H9 (cell line): Measurements from ENCODE around the gene CAPSL. TPM values are rescaled to one million over a fixed set of nuclear protein-coding genes. Genes with fewer than 3 reads are reported as not detected.

Experiments
- DNase-seq: peaks from one replicate; pipeline ENCODE4 v3.0.0-alpha.2; 2017
- H2AFZ ChIP-seq: one replicate; pipeline ENCODE4 v1.6.1; 2013; ENCODE audit warnings: mild to moderate bottlenecking, low read length, control low read depth, moderate library complexity
- H2AK5ac ChIP-seq: 2 replicates; pipeline ENCODE4 v1.6.1; 2013; ENCODE audit warnings: low read length, control low read depth, mixed read lengths; ENCODE audit not compliant: insufficient read length
- H2BK120ac ChIP-seq: one replicate; pipeline ENCODE4 v1.6.1; 2013; ENCODE audit warnings: low read depth, mild to moderate bottlenecking, low read length, control low read depth, inconsistent platforms; ENCODE audit not compliant: poor library complexity, severe bottlenecking
- H2BK12ac ChIP-seq: 2 replicates; pipeline ENCODE4 v1.6.1; 2013; ENCODE audit warnings: low read length, control low read depth, mixed read lengths, low read depth; ENCODE audit not compliant: insufficient read length
- H2BK15ac ChIP-seq: 2 replicates; pipeline ENCODE4 v1.6.1; 2013; ENCODE audit warnings: low read depth, low read length, control low read depth
- H2BK20ac ChIP-seq: one replicate; pipeline ENCODE4 v1.6.1; 2013; ENCODE audit warnings: low read depth, mild to moderate bottlenecking, low read length, control low read depth, inconsistent platforms; ENCODE audit not compliant: poor library complexity, severe bottlenecking
- H2BK5ac ChIP-seq: 2 replicates; pipeline ENCODE4 v1.6.1; 2013; ENCODE audit warnings: low read length, control low read depth, mixed read lengths; ENCODE audit not compliant: insufficient read length
- H3K14ac ChIP-seq: 2 replicates; pipeline ENCODE4 v1.6.1; 2013; ENCODE audit warnings: low read length, control low read depth; ENCODE audit not compliant: insufficient read depth
- H3K18ac ChIP-seq: 2 replicates; pipeline ENCODE4 v1.6.1; 2013; ENCODE audit warnings: low read depth, mild to moderate bottlenecking, mixed read lengths, low read length, control low read depth; ENCODE audit not compliant: insufficient read length
- H3K23ac ChIP-seq: 2 replicates; pipeline ENCODE4 v1.6.1; 2013; ENCODE audit warnings: low read length, control low read depth, mixed read lengths, low read depth; ENCODE audit not compliant: insufficient read length
- H3K23me2 ChIP-seq: 2 replicates; pipeline ENCODE4 v1.6.1; 2013; ENCODE audit warnings: low read depth, mild to moderate bottlenecking, mixed read lengths, low read length, control low read depth; ENCODE audit not compliant: insufficient read length, poor library complexity, severe bottlenecking
- H3K27ac ChIP-seq: 2 replicates; pipeline ENCODE4 v1.5.1; 2013; ENCODE audit warnings: low read length, control low read depth, mixed read lengths, low read depth; ENCODE audit not compliant: insufficient read length
- H3K27me3 ChIP-seq: 2 replicates; pipeline ENCODE4 v1.6.1; 2013; ENCODE audit warnings: low read length, control low read depth, inconsistent platforms; ENCODE audit not compliant: insufficient read depth
- H3K4ac ChIP-seq: 2 replicates; pipeline ENCODE4 v1.6.1; 2013; ENCODE audit warnings: low read depth, mild to moderate bottlenecking, control low read depth, inconsistent platforms, low read length, moderate library complexity
- H3K4me1 ChIP-seq: 2 replicates; pipeline ENCODE4 v1.6.1; 2013; ENCODE audit warnings: low read length, control low read depth, inconsistent platforms; ENCODE audit not compliant: insufficient read depth
- H3K4me2 ChIP-seq: 2 replicates; pipeline ENCODE4 v1.6.1; 2013; ENCODE audit warnings: low read length, control low read depth, mixed read lengths; ENCODE audit not compliant: insufficient read length, insufficient read depth
- H3K56ac ChIP-seq: 2 replicates; pipeline ENCODE4 v1.6.1; 2013; ENCODE audit warnings: low read depth, mild to moderate bottlenecking, mixed read lengths, low read length, control low read depth; ENCODE audit not compliant: insufficient read length
- H3K79me1 ChIP-seq: 2 replicates; pipeline ENCODE4 v1.6.1; 2013; ENCODE audit warnings: low read depth, mild to moderate bottlenecking, moderate library complexity, low read length, control low read depth, inconsistent platforms; ENCODE audit not compliant: insufficient read depth, poor library complexity, severe bottlenecking
- H3K79me2 ChIP-seq: 2 replicates; pipeline ENCODE4 v1.6.1; 2013; ENCODE audit warnings: low read length, control low read depth, inconsistent platforms; ENCODE audit not compliant: insufficient read depth
- H3K9ac ChIP-seq: 2 replicates; pipeline ENCODE4 v1.6.1; 2013; ENCODE audit warnings: low read length, control low read depth, mixed read lengths; ENCODE audit not compliant: insufficient read length; ENCODE audit errors: extremely low read depth
- H3K9me3 ChIP-seq: one replicate; pipeline ENCODE4 v1.6.1; 2013; ENCODE audit warnings: low read depth, low read length, inconsistent platforms; ENCODE audit not compliant: control insufficient read depth
- H3T11ph ChIP-seq: one replicate; pipeline ENCODE4 v1.6.1; 2013; ENCODE audit warnings: mild to moderate bottlenecking, low read length, control low read depth, inconsistent platforms
- H4K20me1 ChIP-seq: one replicate; pipeline ENCODE4 v1.6.1; 2013; ENCODE audit not compliant: control insufficient read depth, insufficient read length, insufficient read depth
- H4K5ac ChIP-seq: 2 replicates; pipeline ENCODE4 v1.6.1; 2013; ENCODE audit warnings: low read depth, mild to moderate bottlenecking, mixed read lengths, low read length, control low read depth; ENCODE audit not compliant: insufficient read length
- H4K8ac ChIP-seq: replicated peaks from 2 replicates; pipeline ENCODE4 v1.6.1; 2013; ENCODE audit warnings: low read length, control low read depth, mixed read lengths, low read depth; ENCODE audit not compliant: insufficient read length
- H4K91ac ChIP-seq: 2 replicates; pipeline ENCODE4 v1.6.1; 2013; ENCODE audit warnings: low read depth, mild to moderate bottlenecking, moderate library complexity, mixed read lengths, low read length, control low read depth; ENCODE audit not compliant: insufficient read length
- H3K27ac Mint-ChIP-seq, 3 experiments: 2 replicates in 2 of 3; 3 replicates in 1 of 3; pipeline ENCODE4 v1.8.0; 2020 to 2021; ENCODE audit warnings: mixed read lengths in 3 of 3, mild to moderate bottlenecking in 1 of 3, moderate library complexity in 1 of 3
- H3K27me3 Mint-ChIP-seq: 2 replicates; pipeline ENCODE4 v1.8.0; 2021; ENCODE audit warnings: low read depth, mild to moderate bottlenecking, moderate library complexity, mixed read lengths
- H3K36me3 Mint-ChIP-seq, 3 experiments: 2 replicates in 2 of 3; 3 replicates in 1 of 3; pipeline ENCODE4 v1.8.0; 2020 to 2021; ENCODE audit warnings: low read depth in 3 of 3, mixed read lengths in 3 of 3; ENCODE audit not compliant: insufficient read depth in 1 of 3
- H3K4me1 Mint-ChIP-seq, 2 experiments: 2 replicates each; pipeline ENCODE4 v1.8.0; 2020; ENCODE audit warnings: mixed read lengths in 2 of 2
- H3K4me3 Mint-ChIP-seq, 2 experiments: 2 replicates in 1 of 2; 3 replicates in 1 of 2; pipeline ENCODE4 v1.8.0; 2020 to 2021; ENCODE audit warnings: mild to moderate bottlenecking in 2 of 2, mixed read lengths in 2 of 2, moderate library complexity in 1 of 2
- H3K9me3 Mint-ChIP-seq, 2 experiments: 2 replicates in 1 of 2; 3 replicates in 1 of 2; pipeline ENCODE4 v1.8.0; 2020; ENCODE audit warnings: mild to moderate bottlenecking in 2 of 2, mixed read lengths in 2 of 2, moderate library complexity in 1 of 2
- WGBS: extraction: QIAGEN DNeasy Blood & Tissue Kit; methylation state at CpG from one replicate; pipeline ENCODE4 v1.1.7; 2013; ENCODE audit warnings: missing lambda C conversion rate, low lambda C conversion rate, mixed read lengths; ENCODE audit not compliant: insufficient read length; ENCODE audit errors: extremely low coverage; 5-methylcytosine and 5-hydroxymethylcytosine counted together
- total RNA-seq: library from RNA; stranded (reverse); gene quantifications from 2 replicates; pipeline ENCODE4 v1.2.1, GENCODE V29; 2021
- TF ChIP-seq, protein P1 (sequence below): fragments of 200-600 bp; sonication (generic); conservative IDR thresholded peaks from 3 replicates; pipeline ENCODE4 v1.8.0; 2021; ENCODE audit warnings: antibody characterized with exemption, mild to moderate bottlenecking

Gene CAPSL
- total RNA-seq, 1 experiment from 2014 or later, result not detected

GRCh38 chr5:35898952-35899660, 39.3 kb downstream of the CAPSL start:
- no peaks in the 10 kb centered on the region; the same call in 1 of the 2 replicates for H3K27me3 Mint-ChIP-seq
- H3T11ph ChIP-seq, result no peak overlapping the region
- no peaks in the 10 kb centered on the region for H3K36me3 Mint-ChIP-seq
- no peak overlapping the region for H3K4ac ChIP-seq
- no peak overlapping the region for H2BK15ac ChIP-seq
- no peaks in the 10 kb centered on the region for H3K79me2 ChIP-seq
- no peaks in the 10 kb centered on the region; a peak in 1 of 5 replicates for H3K9me3 Mint-ChIP-seq
- H4K20me1 ChIP-seq, result no peaks in the 10 kb centered on the region
- TF ChIP-seq, protein P1, sequence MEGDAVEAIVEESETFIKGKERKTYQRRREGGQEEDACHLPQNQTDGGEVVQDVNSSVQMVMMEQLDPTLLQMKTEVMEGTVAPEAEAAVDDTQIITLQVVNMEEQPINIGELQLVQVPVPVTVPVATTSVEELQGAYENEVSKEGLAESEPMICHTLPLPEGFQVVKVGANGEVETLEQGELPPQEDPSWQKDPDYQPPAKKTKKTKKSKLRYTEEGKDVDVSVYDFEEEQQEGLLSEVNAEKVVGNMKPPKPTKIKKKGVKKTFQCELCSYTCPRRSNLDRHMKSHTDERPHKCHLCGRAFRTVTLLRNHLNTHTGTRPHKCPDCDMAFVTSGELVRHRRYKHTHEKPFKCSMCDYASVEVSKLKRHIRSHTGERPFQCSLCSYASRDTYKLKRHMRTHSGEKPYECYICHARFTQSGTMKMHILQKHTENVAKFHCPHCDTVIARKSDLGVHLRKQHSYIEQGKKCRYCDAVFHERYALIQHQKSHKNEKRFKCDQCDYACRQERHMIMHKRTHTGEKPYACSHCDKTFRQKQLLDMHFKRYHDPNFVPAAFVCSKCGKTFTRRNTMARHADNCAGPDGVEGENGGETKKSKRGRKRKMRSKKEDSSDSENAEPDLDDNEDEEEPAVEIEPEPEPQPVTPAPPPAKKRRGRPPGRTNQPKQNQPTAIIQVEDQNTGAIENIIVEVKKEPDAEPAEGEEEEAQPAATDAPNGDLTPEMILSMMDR, result no peak
- H2BK20ac ChIP-seq, result no peak overlapping the region
- H2AFZ ChIP-seq, result no peak overlapping the region
- no peak overlapping the region for H3K4me3 Mint-ChIP-seq
- H3K9ac ChIP-seq, result no peak overlapping the region
- H3K27ac ChIP-seq, result no peak overlapping the region
- no peak overlapping the region for H2BK12ac ChIP-seq
- no peaks in the 10 kb centered on the region for H3K9me3 ChIP-seq
- H4K5ac ChIP-seq, result no peak overlapping the region
- no peaks in the 10 kb centered on the region for H3K79me1 ChIP-seq
- H3K4me1 ChIP-seq, result no peaks in the 10 kb centered on the region
- no peak overlapping the region for H3K4me2 ChIP-seq
- no peaks in the 10 kb centered on the region for H3K23me2 ChIP-seq
- H3K56ac ChIP-seq, result no peak overlapping the region
- no peak overlapping the region for H3K23ac ChIP-seq
- no peaks in the 10 kb centered on the region for H3K27me3 ChIP-seq
- H2BK5ac ChIP-seq, result no peak overlapping the region
- H4K91ac ChIP-seq, result no peak overlapping the region
- no peak overlapping the region for H3K14ac ChIP-seq
- no peak overlapping the region for H4K8ac ChIP-seq
- H2AK5ac ChIP-seq, result no peak overlapping the region
- H3K27ac Mint-ChIP-seq, result no peak overlapping the region
- 0 out of 4 replicates have a peak, but pooled peaks cover 0 to 3% of the 10 kb centered on the region in 2 experiments for H3K4me1 Mint-ChIP-seq
- no peak overlapping the region for H2BK120ac ChIP-seq
- WGBS, result no CpG with 5 or more reads among the region's 7 CpGs
- DNase-seq, result no peak
- H3K18ac ChIP-seq, result no peak overlapping the region
